HG03066 (cell line): Measurements from ENCODE around the gene INSRR.

ENCODE experiments used
- ATAC-seq: cut with Tn5 transposase; IDR thresholded peaks from one replicate; pipeline ENCODE4 v1.9.1; 2021; ENCODE audit warnings: low read depth; ENCODE audit not compliant: unreplicated experiment

The INSRR gene

GRCh38 chr1:156854634-156855033 is 4.3 kb downstream of the INSRR start:
- no peak for ATAC-seq

- ATAC-seq = no peak
Observed at GRCh38 chr1:156853761-156854160, 5.2 kb downstream of the INSRR start.

DNA sequence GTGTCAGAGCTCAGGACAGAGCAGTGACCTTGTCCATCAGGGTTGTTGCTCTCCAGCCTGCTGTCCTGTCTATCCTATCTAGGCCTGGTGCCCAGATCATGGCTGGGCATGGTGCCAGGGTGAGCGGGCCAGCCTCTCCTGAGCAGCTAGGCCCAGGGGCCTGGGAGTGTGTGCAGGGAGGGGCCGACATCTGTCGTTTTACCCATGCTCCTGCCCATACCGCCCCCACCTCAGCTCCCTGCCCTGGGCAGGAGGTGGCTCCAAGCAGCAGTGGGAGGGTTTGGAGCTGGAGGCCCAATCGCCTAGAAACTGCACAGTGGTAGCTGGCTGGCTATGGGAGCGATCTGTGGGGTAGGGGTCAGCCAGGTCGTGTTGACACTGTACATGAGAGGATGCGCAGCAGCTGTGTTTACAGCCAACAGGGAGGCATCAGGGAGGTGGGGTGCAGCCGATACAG is 6.5 kb downstream of the INSRR start:
- ATAC-seq = no peak

DNA sequence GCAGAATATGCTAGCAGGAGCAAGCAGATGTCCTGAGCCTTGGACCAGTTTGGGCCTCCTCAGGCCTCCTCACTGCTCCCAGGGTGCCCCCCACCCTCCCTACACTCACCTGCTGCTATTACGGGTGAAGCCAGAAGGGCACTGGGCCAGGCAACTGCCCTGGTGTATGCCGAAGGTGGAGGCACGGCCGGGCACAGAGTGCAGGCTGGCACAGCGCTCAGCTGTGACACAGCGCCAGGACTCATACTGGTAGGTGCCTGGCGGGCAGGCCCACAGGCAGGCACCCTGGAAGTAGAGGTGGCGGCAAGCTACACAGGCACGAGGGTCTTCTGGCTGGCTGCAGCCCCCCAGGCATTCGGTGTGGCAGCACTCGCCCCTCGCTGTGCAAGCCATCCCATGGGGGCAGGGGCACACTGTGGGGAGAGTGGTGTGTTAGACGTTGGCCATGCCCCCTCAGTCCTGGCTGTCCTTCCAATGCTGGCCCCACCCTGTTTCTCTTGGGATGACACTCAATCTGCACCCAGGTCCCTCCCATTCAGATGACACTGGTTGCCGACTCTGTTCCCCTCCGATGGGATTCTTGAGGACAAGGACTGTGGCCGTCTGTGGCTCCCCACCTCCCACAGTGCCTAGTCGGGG is 7.0 kb downstream of the INSRR start:
- no peak for ATAC-seq

- ATAC-seq = no peak
Observed at GRCh38 chr1:156849151-156849496, 9.8 kb downstream of the INSRR start.

- ATAC-seq = no peak
Observed at GRCh38 chr1:156848461-156849150, 10.3 kb downstream of the INSRR start.

- no peak for ATAC-seq
Observed at GRCh38 chr1:156847591-156848460, 11.1 kb downstream of the INSRR start.

DNA sequence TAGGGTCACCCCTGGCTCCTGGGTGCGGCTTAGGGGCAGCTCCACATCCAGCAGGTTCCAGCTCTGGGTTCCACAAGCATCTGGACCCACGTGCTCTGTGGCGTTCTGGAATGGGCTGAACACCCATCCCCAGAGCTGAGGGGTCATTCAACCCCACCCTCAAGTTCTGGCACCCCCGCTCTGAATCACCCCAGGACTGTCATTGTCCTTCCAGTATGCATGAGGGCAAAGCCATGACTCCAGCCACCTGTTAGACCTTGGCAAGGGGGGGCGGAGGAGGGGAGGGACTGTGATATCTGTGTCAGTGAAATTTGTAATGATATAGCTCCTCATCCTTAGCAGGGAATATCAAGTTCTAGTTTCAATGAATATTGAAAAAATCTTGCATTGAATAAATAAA is 12.3 kb downstream of the INSRR start:
- ATAC-seq = no peak

DNA sequence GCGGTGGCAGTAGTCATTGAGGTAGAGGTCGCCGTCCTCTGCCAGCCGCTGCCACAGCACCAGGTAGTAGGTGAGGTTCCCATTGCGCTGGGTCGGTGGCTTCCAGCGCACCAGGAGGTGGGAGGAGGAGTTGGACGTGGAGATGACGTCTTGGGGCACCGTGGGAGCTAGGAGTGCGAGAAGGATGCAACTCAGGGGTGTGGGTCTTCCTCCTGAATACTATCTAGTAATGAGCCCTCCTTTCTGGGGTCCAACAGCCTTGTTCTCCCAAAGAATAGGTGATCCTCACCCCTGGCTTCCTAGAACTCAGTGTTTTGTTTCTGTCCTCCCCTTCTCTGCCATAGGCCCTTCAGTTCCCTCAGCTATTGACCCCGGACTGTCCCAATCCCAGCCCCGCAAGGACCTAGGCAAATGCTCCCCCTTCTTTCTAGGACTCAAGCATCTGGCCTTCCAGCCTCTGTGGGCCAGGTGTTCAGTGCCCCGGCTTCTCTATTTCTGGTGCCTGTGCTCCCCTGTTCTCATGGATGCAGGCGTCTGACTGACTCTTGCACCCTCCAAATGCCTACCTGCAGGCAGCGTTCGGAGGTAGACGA is 12.9 kb downstream of the INSRR start:
- no peak for ATAC-seq

DNA sequence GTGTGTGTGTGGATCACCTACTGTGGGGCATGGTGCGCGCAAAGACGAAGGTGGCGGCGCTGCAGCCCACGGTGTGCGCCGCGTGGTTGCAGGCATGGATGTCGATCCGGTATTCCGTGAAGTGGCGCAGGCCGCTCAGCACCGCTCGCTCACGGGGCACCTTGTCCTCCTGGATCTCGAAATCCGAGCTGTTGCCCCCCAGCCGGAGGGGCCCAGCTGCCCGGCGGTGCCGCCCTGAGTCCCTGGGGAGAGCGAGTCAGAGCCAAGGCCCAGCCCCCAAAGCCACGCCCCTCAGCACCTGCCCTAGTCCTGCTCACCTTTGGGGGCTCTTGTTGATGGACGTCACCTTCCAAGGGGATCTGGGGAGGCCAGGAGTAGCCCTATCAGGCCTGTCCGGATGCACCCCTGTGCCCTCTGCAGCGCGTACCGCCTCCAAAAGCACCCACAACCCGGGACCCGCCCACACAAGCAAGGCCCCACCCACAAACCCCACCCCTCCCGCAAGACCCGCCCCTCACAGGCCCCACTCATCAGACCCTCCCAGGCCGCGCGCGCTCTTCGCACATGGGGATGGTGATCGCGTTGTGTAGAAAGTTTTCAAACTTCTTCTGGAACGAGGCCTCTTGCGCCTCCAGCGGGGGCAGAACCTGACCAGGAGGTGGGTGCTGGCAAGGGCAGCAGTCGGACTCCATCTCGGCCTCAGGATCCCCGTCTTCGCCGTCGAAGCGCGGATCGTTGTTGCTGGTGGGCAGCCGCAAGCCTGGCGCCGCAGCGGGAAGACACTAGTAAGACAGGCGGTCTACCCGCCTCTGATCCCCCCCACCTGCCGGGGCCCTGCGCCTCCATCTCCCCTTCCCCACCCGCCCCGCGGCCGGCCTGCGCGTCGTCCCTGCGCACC is 13.6 kb downstream of the INSRR start:
- ATAC-seq = no peak

- ATAC-seq = no peak
Observed at GRCh38 chr1:156844638-156845037, 14.3 kb downstream of the INSRR start.

DNA sequence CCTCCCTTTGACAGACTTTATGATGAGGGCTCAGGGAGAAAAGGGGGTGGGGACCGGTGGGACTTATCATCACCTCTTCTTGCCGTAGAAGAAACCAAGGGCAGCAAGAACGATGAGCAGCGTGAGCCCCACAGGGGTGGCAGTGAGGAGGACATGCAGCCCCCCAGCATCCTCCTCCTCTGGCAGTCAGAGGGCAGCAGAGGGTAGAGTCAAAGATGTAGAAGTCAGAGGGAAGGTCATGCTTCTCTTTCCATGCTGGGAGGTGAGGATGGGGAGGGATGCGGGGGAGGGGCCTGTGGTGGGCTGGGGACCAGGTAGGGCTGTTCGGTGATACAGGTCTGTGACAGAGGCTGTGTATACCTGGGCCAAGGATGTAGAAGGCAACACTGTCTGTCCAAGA is 14.8 kb downstream of the INSRR start:
- no peak for ATAC-seq

DNA sequence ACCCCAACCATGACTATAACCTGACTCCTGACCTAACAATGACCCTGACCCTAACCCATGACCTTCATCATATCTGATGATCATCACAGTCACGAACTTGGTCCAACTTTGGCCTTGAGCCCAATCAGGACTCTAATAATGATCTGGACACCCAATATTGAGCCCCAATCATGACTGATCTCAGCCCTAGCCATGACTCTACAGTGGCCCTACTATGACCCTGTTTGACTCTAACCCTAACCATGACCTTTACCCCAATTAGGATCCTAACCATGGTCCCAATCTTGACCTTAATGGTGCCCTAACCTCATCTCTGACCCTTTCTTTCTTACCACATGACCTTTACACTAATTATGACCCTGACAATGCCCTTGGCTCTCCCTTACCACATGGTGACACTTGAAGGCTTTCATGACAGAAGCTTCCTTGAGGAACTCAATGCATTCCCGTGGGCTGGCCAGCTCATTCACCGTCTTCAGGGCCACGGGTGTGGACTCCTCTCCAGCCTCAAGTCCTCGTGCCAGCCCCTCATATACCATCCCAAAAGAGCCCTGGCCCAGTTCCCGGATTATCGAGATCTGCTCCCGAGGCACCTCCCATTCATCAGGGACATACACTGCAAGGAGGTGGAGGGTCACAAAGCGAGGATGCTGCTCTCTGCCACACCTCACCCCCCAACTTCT is 16.2 kb downstream of the INSRR start:
- ATAC-seq = no peak

DNA sequence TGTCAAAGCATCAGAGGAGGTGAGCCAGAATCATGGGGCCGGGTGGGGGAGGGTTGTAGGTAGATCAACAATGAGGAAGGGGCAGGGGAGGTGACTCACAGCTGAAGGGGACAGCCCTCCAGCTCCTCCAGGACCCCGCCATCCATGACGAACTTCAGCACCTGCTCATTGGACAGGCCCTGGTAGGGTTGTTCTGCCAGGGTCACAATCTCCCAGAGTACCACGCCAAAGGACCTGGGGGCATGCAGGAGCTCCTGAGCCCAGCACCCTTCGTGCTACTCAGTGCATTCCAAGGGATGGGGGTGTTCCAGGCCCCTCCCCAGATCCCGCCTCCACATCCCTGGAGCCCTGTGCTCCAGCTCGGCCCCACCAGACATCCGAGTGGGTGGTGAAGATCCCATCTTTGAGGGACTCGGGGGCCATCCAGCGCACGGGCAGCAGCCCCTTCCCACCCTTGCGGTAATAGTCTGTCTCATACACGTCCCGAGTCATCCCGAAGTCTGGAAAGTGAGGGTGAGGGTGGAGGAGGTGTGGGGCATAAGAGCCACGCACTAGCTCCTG is 17.5 kb downstream of the INSRR start:
- no peak for ATAC-seq

GRCh38 chr1:156840898-156841279 is 18.0 kb downstream of the INSRR start:
- no peak for ATAC-seq

DNA sequence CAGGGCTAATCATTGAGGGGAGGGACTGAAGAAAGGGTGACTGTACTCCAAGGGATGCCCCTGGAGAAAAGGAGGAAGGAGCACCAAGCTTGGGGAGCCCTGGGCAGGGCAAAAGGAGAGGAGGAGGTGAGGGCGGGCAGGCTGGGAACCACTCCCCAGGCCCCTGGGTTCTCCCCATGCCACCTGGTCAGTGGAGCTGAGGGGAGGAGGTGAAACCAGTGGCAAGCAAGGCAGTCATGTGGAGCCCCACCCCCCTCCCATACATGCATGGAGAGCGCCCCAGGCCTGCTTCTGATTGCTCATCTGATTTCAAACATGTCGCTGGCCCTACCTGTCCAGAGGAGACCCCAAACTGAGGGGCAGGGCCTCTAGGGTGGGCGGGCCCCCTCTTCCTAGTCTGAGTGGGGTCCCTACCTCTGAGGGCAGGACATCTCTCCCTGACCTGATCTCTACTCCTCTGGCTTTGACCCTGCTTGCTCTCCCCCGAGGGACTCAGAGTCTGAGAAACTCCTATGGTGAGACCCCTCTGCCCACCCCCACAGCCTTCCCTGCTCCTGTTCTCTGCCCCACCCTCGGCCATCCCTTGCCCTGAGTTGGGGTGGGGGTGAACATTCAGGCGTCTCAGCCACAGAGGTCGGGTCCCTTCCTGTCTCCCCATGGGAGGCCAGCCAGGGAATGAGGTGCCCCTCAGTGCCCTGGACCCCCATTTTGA is 18.6 kb downstream of the INSRR start:
- no peak for ATAC-seq

DNA sequence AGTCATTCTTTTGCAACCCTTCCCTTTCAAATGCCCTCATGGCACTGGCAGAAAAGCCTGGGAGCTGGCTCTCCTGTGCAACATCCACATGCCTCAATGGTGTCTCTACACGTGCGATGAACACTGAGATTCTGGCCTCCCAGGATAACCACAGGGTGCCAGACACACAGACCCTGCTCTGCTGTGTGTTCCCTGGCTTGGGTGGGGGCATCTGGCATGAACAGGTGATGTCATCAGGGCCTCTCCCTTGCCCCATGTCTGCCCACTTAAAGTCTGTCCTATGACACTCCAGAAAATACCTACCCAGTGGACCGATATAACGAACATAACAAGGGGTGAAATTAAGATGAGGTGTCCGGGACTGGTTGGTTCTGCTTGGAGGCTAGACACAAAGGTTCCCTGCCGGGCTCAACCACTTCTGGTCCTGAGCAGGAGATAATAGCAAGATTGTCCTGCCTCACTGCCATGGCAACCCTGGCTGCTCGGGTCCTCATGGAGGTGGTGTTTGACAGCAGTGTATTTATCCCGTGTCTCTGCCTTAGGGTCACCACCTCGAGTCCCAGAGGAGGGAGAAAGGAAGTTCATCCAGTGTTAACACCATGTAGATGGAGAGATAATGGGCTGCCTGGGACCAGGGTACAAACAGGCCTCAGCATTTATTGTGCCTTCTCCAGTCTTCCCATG is 19.3 kb downstream of the INSRR start:
- ATAC-seq = no peak

- ATAC-seq = no peak
Observed at GRCh38 chr1:156838972-156839371, 19.9 kb downstream of the INSRR start.
